Cardiac muscle cell (in vitro differentiated cells and primary cell): Measurements from ENCODE around the gene GLIPR1. TPM values are rescaled to one million over a fixed set of nuclear protein-coding genes. Genes with fewer than 3 reads are reported as not detected.
A peak's percentile ranks its signal among the peaks of the same experiment; 100 is the strongest.

ENCODE experiments used
- DNase-seq, 2 donors: peaks; one replicate each; pipeline versions ENCODE4 v3.0.0 to v3.0.0-alpha.2; 2010 to 2017; ENCODE audit warnings: low read depth in 1 of 2, low spot score in 1 of 2
- H3K27ac ChIP-seq: fragments of 200-600 bp; sonication (generic); 2 replicates; pipeline ENCODE4 v1.5.1; 2016
- H3K27me3 ChIP-seq: fragments of 200-600 bp; sonication (generic); 2 replicates; pipeline ENCODE4 v1.6.0; 2016; ENCODE audit warnings: control low read depth
- H3K36me3 ChIP-seq: fragments of 200-600 bp; sonication (generic); 2 replicates; pipeline ENCODE4 v1.5.1; 2016; ENCODE audit warnings: control low read depth
- H3K4me1 ChIP-seq: fragments of 200-600 bp; sonication (generic); 2 replicates; pipeline ENCODE4 v1.8.1; 2017; ENCODE audit warnings: low read depth, mild to moderate bottlenecking, mixed run types
- H3K4me3 ChIP-seq: fragments of 200-600 bp; sonication (generic); 2 replicates; pipeline ENCODE4 v1.5.1; 2016; ENCODE audit warnings: mild to moderate bottlenecking
- H3K9me3 ChIP-seq: fragments of 200-600 bp; sonication (generic); 2 replicates; pipeline ENCODE4 v1.5.1; 2017; ENCODE audit warnings: low read depth, mild to moderate bottlenecking, control low read depth
- CTCF ChIP-seq: IDR thresholded peaks from 2 replicates; pipeline ENCODE4 v1.5.1; 2012; ENCODE audit warnings: low read depth, mild to moderate bottlenecking, low read length
- polyA plus RNA-seq: library from polyadenylated mRNA; unstranded; fragments of >200 nt; fragmentation: Nextera tagmentation; extraction: Ambion mirVana; gene quantifications from 2 replicates; pipeline ENCODE4 v1.2.1, GENCODE V29; 2016
- total RNA-seq: library from RNA; depleted of rRNA; stranded (reverse); fragments of >200 nt; gene quantifications from 2 replicates; pipeline ENCODE4 v1.2.3, GENCODE V29; 2016

Gene GLIPR1
- total and polyA plus RNA-seq, 2 experiments from 2014 or later, result 0.03 to 0.62 TPM

- no peaks in the 10 kb centered on the region for H3K9me3 ChIP-seq
- no peaks in the 10 kb centered on the region for H3K36me3 ChIP-seq
- H3K4me1 ChIP-seq, result no peaks in the 10 kb centered on the region
- no peaks in the 10 kb centered on the region for H3K27me3 ChIP-seq
- H3K4me3 ChIP-seq, result no peak overlapping the region
- DNase-seq, result no peak
- H3K27ac ChIP-seq, result no peak overlapping the region
- no peak for TF ChIP-seq CTCF
Observed at GRCh38 chr12:75533239-75533638, 52.7 kb downstream of the GLIPR1 start.

- Histone ChIP-seq H3K36me3 (no peaks in the 10 kb centered on the region), H3K4me3 (no peak overlapping the region), H3K27me3 (no peaks in the 10 kb centered on the region), H3K27ac (no peak overlapping the region), H3K9me3 (no peaks in the 10 kb centered on the region), H3K4me1 (no peaks in the 10 kb centered on the region)
- no peak for DNase-seq
- no peak for TF ChIP-seq CTCF
Observed at GRCh38 chr12:75539889-75540288, 59.3 kb downstream of the GLIPR1 start.

- Histone ChIP-seq H3K27me3 (no peaks in the 10 kb centered on the region), H3K27ac (no peak overlapping the region), H3K4me3 (no peak overlapping the region), H3K9me3 (no peaks in the 10 kb centered on the region), H3K36me3 (no peaks in the 10 kb centered on the region), H3K4me1 (no peaks in the 10 kb centered on the region)
- no peak for TF ChIP-seq CTCF
- peak in 1 of 2 donors; percentile 70 for DNase-seq
Observed at GRCh38 chr12:75542942-75543341, 62.4 kb downstream of the GLIPR1 start.

GRCh38 chr12:75543529-75543928 is 63.0 kb downstream of the GLIPR1 start:
- no peak overlapping the region for H3K27ac ChIP-seq
- no peaks in the 10 kb centered on the region for H3K36me3 ChIP-seq
- TF ChIP-seq CTCF, result no peak
- H3K27me3 ChIP-seq, result no peaks in the 10 kb centered on the region
- no peaks in the 10 kb centered on the region for H3K4me1 ChIP-seq
- no peaks in the 10 kb centered on the region for H3K9me3 ChIP-seq
- no peak for DNase-seq
- no peak overlapping the region for H3K4me3 ChIP-seq

- DNase-seq, result no peak
- Histone ChIP-seq H3K9me3 (no peaks in the 10 kb centered on the region), H3K4me1 (peaks cover 14% of the 10 kb centered on the region), H3K27me3 (no peaks in the 10 kb centered on the region), H3K4me3 (no peak overlapping the region), H3K27ac (no peak overlapping the region), H3K36me3 (no peaks in the 10 kb centered on the region)
- TF ChIP-seq CTCF, result no peak
Observed at GRCh38 chr12:75545636-75546035, 65.1 kb downstream of the GLIPR1 start.

- H3K9me3 ChIP-seq, result no peaks in the 10 kb centered on the region
- peaks cover 25% of the 10 kb centered on the region for H3K4me1 ChIP-seq
- no peaks in the 10 kb centered on the region for H3K27me3 ChIP-seq
- no peak for TF ChIP-seq CTCF
- H3K4me3 ChIP-seq, result no peak overlapping the region
- no peaks in the 10 kb centered on the region for H3K36me3 ChIP-seq
- no peak for DNase-seq
- H3K27ac ChIP-seq, result no peak overlapping the region
Observed at GRCh38 chr12:75548879-75549278, 68.3 kb downstream of the GLIPR1 start.
